LNCaP clone FGC (cell line): ENCODE data around the gene PRXL2A.

Source experiments
- DNase-seq: peaks from one replicate; pipeline ENCODE4 v3.0.0-alpha.2; 2011; ENCODE audit warnings: low read depth
- H3K4me3 ChIP-seq: 2 replicates; pipeline ENCODE4 v1.5.1; 2011; ENCODE audit warnings: mild to moderate bottlenecking, low read depth, low read length, control low read depth
- TF ChIP-seq, protein P1 (sequence below): IDR thresholded peaks from 2 replicates; pipeline ENCODE4 v1.5.1; 2012; ENCODE audit warnings: mild to moderate bottlenecking; ENCODE audit not compliant: control insufficient read depth, insufficient read depth; ENCODE audit errors: extremely low read depth

Gene PRXL2A

GRCh38 chr10:80465839-80466590 is 57.7 kb downstream of the PRXL2A start:
- H3K4me3 ChIP-seq, result no peak overlapping the region
- no peak for DNase-seq
- TF ChIP-seq, protein P1, sequence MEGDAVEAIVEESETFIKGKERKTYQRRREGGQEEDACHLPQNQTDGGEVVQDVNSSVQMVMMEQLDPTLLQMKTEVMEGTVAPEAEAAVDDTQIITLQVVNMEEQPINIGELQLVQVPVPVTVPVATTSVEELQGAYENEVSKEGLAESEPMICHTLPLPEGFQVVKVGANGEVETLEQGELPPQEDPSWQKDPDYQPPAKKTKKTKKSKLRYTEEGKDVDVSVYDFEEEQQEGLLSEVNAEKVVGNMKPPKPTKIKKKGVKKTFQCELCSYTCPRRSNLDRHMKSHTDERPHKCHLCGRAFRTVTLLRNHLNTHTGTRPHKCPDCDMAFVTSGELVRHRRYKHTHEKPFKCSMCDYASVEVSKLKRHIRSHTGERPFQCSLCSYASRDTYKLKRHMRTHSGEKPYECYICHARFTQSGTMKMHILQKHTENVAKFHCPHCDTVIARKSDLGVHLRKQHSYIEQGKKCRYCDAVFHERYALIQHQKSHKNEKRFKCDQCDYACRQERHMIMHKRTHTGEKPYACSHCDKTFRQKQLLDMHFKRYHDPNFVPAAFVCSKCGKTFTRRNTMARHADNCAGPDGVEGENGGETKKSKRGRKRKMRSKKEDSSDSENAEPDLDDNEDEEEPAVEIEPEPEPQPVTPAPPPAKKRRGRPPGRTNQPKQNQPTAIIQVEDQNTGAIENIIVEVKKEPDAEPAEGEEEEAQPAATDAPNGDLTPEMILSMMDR, result no peak

GRCh38 chr10:80466724-80467326 is 58.5 kb downstream of the PRXL2A start:
- no peak overlapping the region for H3K4me3 ChIP-seq
- no peak for DNase-seq
- TF ChIP-seq, protein P1, result no peak

DNA sequence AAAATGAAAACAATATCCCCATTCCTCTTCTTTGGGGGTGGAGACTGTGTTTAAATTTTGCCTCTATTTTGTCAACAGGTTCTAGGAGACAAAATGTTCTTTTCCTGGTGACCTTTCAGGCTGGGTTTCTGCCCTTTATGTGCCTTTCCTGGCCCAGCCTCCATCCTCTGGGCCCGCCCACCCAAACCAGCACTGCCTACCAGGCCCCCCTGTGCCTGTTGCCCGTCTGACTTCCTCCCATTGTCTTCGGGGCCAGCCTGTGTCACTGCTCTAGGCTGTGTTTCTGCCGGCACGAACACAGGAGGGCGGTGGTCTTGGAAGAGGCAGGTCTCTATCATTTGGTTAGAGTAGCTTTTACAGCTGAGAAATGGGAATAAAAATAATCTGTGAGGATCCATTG is 59.7 kb downstream of the PRXL2A start:
- no peak overlapping the region for H3K4me3 ChIP-seq
- DNase-seq, result no peak
- TF ChIP-seq, protein P1, result no peak

GRCh38 chr10:80468806-80469421 is 60.6 kb downstream of the PRXL2A start:
- H3K4me3 ChIP-seq, result peak overlapping the region; percentile 1
- TF ChIP-seq, protein P1, result no peak
- peak; percentile 64 for DNase-seq

DNA sequence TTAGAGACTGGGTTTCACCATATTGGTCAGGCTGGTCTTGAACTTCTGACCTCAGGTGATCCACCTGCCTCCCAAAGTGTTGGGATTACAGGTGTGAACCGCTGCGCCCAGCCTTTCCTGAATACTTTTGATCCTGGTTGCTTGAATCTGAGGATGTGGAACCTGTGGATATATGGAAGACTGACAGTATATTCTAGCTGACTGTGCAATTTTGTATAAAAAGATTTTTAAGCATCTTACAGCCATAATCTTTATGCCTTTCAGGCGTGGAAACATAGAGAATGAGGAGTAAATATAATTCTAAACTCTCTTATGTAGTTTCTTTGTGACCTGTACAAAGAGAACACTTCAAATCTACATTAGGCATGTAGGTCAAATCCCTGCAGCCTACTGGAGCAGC is 61.9 kb downstream of the PRXL2A start:
- no peak for DNase-seq
- no peak overlapping the region for H3K4me3 ChIP-seq
- TF ChIP-seq, protein P1, result no peak

DNA sequence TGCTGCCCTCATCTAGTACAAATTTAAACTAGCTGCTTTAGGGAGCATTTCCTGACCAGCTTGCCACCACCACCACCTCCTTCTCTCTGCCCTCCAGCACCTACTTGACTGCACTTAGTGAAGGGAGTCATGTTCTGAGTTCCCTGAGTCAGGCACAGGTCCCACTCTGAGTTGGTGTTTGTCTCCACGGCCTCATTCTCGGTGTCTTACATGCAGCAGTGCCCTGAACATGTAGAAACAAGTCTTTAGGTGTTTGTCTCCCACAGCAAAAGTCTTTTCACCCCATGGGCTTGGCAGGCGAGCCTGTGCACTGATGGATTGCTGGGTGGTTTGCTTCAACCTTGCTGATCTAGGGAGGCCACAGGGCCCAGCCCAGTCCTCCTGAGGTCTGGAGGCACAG is 62.6 kb downstream of the PRXL2A start:
- TF ChIP-seq, protein P1, result no peak
- DNase-seq, result no peak
- H3K4me3 ChIP-seq, result no peak overlapping the region
